GM18499 (cell line): ENCODE data around the gene CIDEC.
"Not testable (repeated sequence)": the region's sequence is repeated elsewhere in the genome, so short reads cannot be mapped to it uniquely, and the experiment has no call there.

Source experiments
- ATAC-seq: cut with Tn5 transposase; IDR thresholded peaks from one replicate; pipeline ENCODE4 v1.9.1; 2021; ENCODE audit warnings: moderate number of reproducible peaks; ENCODE audit not compliant: insufficient read depth, unreplicated experiment

Gene CIDEC

GRCh38 chr3:9881441-9881840 lies 1.4 kb upstream of the CIDEC start:
- no peak for ATAC-seq

- ATAC-seq = no peak
These were observed 1.4 kb downstream of the CIDEC start for GRCh38 chr3:9878700-9879099.

GRCh38 chr3:9876991-9877390 lies 3.1 kb downstream of the CIDEC start:
- ATAC-seq = no peak

- ATAC-seq = not testable (repeated sequence)
These were observed 3.8 kb downstream of the CIDEC start for GRCh38 chr3:9876255-9876654.

- no peak for ATAC-seq
These were observed 4.6 kb downstream of the CIDEC start for GRCh38 chr3:9875448-9875847.

- not testable (repeated sequence) for ATAC-seq
These were observed 8.0 kb downstream of the CIDEC start for GRCh38 chr3:9872067-9872466.

- ATAC-seq = no peak
These were observed 9.1 kb downstream of the CIDEC start for GRCh38 chr3:9870978-9871377.

GRCh38 chr3:9869955-9870354 lies 10.1 kb downstream of the CIDEC start:
- no peak for ATAC-seq

GRCh38 chr3:9867106-9867505 lies 12.9 kb downstream of the CIDEC start:
- no peak for ATAC-seq

GRCh38 chr3:9866639-9867038 lies 13.4 kb downstream of the CIDEC start:
- no peak for ATAC-seq

- not testable (repeated sequence) for ATAC-seq
These were observed 14.9 kb downstream of the CIDEC start for GRCh38 chr3:9865125-9865637.

- no peak for ATAC-seq
These were observed 15.7 kb downstream of the CIDEC start for GRCh38 chr3:9864200-9864927.

- ATAC-seq = no peak
These were observed 16.8 kb downstream of the CIDEC start for GRCh38 chr3:9863058-9863772.

- no peak for ATAC-seq
These were observed 17.5 kb downstream of the CIDEC start for GRCh38 chr3:9862391-9863057.

- no peak for ATAC-seq
These were observed 18.4 kb downstream of the CIDEC start for GRCh38 chr3:9861626-9862130.

- no peak for ATAC-seq
These were observed 18.9 kb downstream of the CIDEC start for GRCh38 chr3:9861201-9861600.

- no peak for ATAC-seq
These were observed 20.5 kb downstream of the CIDEC start for GRCh38 chr3:9859530-9860025.

GRCh38 chr3:9855594-9855993 lies 24.5 kb downstream of the CIDEC start:
- no peak for ATAC-seq

- not testable (repeated sequence) for ATAC-seq
These were observed 25.6 kb downstream of the CIDEC start for GRCh38 chr3:9854291-9854940.

- ATAC-seq = no peak
These were observed 27.5 kb downstream of the CIDEC start for GRCh38 chr3:9852528-9852927.
